AG09319 (cell line): Measurements from ENCODE around the gene ZNF526.

ENCODE experiments used
- DNase-seq: peaks from one replicate; pipeline ENCODE4 v3.0.0-alpha.2; 2010; ENCODE audit warnings: low read depth; ENCODE audit errors: extremely low read depth
- CTCF ChIP-seq: IDR thresholded peaks from 2 replicates; pipeline ENCODE4 v1.5.1; 2011; ENCODE audit warnings: low read depth, mild to moderate bottlenecking, inconsistent platforms, low read length, moderate library complexity

The ZNF526 gene

GRCh38 chr19:42271861-42272534 lies 51.9 kb downstream of the ZNF526 start:
- no peak for TF ChIP-seq CTCF
- no peak for DNase-seq

DNA sequence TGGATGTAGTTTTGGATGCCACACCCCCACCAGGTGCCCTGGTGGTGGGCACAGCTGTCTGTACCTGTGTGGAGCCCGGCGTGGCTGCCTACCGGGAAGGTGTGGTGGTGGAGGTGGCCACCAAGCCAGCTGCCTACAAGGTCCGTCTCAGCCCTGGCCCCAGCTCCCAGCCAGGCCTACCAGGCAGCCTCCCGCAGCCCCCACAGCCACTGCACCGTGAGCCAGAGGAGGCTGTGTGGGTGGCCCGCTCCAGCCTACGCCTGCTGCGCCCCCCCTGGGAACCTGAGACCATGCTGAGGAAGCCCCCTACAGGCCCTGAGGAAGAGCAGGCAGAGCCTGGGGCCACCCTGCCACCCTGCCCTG lies 52.4 kb downstream of the ZNF526 start:
- TF ChIP-seq CTCF: no peak
- DNase-seq: no peak

DNA sequence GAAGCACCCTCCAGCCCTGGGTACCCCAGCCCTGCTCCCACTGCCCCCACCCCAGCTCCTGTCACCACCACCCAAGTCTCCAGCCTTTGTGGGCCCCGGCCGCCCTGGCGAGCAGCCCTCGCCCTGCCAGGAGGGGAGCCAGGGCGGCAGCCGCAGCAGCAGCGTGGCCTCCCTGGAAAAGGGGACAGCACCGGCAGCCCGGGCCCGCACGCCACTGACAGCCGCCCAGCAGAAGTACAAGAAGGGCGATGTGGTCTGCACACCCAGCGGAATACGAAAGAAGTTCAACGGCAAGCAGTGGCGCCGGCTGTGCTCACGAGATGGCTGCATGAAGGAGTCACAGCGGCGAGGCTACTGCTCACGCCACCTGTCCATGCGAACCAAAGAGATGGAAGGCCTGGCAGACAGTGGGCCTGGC lies 52.9 kb downstream of the ZNF526 start:
- DNase-seq: no peak
- no peak for TF ChIP-seq CTCF

DNA sequence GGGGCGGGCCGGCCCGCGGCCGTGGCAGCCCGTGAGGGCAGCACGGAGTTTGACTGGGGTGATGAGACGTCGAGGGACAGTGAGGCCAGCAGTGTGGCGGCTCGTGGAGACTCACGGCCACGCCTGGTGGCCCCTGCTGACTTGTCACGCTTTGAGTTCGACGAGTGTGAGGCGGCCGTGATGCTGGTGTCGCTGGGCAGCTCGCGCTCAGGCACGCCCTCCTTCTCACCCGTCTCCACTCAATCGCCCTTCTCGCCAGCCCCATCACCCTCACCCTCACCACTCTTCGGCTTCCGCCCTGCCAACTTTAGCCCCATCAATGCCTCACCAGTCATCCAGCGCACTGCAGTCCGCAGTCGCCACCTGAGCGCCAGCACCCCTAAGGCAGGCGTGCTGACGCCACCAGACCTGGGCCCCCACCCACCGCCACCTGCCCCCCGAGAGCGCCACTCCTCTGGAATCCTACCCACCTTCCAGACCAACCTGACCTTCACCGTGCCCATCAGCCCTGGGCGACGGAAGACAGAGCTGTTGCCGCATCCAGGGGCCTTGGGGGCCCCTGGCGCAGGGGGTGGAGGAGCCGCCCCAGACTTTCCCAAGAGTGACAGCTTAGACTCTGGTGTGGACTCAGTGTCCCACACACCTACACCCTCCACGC lies 53.4 kb downstream of the ZNF526 start:
- no peak for DNase-seq
- no peak for TF ChIP-seq CTCF

GRCh38 chr19:42274065-42274682 lies 54.1 kb downstream of the ZNF526 start:
- no peak for DNase-seq
- TF ChIP-seq CTCF: no peak

DNA sequence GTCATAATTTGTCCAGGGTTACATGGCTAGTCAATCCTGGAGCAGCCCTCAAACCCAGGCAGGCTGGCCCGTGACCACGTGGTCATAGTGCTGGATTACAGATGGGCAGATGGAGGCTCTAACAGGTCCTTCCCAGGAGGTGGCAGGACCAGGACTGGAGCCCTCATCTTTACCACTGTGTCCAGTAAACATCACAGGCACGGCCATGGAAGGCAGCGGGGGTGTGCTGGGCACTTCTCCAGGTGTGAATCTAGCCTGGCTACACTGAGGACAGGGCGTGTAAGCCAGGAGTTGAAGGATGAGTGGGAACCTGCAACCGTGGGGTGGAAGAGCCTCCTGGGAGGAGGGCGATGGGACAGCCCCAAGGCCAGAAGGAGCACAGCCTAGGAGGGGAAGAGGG lies 55.0 kb downstream of the ZNF526 start:
- DNase-seq: no peak
- no peak for TF ChIP-seq CTCF

DNA sequence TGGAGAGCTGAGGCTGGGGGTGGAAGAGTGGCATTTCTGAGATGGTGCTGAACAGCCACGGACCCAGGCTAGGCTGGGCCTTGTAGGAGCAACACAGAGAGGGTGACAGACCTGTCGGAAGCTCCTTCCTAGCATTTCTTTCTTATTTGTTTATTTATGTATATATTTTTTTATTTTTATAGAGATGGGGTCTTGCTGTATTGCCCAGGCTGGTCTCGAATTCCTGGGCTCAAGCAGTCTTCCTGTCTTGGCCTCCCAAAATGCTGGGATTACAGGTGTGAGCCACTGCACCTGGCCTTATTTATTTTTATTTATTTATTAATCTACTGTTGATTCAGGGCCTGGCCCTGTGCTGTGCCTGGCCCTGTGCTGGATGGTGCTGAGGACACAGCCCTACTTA lies 55.4 kb downstream of the ZNF526 start:
- no peak for TF ChIP-seq CTCF
- DNase-seq: no peak
